Stimulated activated CD8-positive, alpha-beta memory T cell treated with anti-CD3 and anti-CD28 coated beads, Interleukin-15, amount 100 ng/mL, for 48 hours (primary cell): ENCODE measurements around the gene DOCK10.
"Not testable (repeated sequence)": the region's sequence is repeated elsewhere in the genome, so short reads cannot be mapped to it uniquely, and the experiment has no call there.

Experiments used
- DNase-seq, 2 donors: peaks; one replicate each; pipeline ENCODE4 v3.0.0-alpha.2; 2020; ENCODE audit warnings: low read depth in 2 of 2

The DOCK10 gene

DNA sequence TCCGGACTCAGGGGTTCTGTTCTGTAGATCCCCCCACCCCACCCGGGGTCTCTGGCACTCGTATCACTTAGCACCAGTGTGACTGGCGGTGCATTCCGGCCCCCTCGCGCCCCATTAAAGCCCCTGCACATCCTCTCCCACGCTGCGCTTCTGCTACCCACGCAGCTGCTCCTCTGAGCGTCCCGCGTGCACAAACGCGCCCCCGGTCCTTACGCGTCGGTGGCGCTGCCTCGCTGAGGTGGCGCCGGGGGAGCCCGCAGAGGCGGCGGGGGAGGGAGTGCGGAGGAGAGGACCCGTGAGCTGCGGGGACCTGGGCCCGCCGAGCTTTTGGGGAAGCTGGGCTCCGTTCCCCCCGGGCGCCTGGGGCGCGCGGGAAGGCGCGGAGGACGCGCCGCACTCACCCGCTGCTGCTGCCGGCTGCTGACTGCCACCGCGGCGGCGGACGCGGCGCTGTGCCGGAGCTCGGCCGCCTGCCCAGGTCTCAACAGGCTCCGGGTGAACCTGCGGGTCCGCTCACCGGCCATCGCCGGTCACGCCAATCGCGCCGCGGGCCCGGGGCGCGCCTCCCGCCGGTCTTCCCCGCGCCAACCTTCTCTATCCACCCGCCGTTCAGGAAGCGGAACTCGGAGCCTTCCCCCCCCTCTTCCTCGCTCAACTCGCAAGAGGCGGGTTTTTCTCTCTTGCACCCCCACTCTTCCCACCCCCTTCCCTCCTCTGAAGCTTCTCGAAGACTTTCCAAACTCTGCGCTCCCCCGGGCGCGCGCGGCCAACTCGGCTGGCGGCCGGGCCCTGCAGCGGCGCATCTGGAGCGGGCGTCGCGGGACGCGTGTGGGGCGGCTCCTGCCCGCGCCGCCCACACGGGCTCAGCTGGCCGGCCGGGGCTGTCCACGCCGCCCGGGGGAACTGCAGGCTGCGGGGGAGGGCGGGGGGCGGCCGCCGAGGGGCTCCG, at the start of gene DOCK10:
DOCK10 (minus strand) TSS at position 618 of the 949 bp plus-strand sequence; CDS start at position 524, 94 bp downstream.
- peak in 1 of 2 donors; percentile 35 for DNase-seq

DNA sequence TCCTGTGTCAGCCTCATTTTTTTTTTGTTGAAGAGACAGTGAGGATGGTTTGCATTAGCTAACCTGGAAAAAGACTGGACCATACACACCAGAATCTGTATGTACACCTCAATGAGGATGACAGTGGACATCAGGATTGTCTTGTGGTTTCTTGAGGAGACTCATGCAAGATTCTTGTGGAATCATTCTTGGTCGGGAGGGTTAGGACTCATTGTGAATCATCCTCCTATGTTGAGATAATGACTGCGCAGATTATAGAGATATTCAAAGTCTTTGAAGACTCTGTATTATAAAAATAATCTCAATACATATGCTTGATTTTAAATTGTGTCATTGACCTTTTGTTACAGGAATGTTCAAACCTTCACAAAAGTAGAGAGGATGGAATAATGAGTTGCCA, 49.1 kb upstream of the DOCK10 start:
- DNase-seq, result no peak

DNA sequence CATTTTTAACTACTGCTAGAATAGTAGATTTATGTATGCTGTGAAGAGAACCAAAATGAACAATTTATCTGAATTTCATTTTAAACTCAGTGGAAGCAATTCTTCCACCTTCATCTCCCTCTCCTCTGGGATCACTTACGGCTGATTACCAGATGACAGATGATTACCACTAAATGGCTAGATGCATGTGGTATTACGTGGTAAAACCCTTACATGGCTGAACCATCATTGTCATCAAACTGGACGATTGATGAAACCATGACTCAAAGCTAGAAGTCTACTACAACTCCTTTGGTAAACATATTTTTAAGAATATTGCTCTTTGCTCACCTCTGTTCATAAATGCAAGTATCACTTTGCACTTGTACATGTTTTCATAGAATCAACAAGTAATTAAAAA, 48.5 kb upstream of the DOCK10 start:
- DNase-seq, result no peak

DNA sequence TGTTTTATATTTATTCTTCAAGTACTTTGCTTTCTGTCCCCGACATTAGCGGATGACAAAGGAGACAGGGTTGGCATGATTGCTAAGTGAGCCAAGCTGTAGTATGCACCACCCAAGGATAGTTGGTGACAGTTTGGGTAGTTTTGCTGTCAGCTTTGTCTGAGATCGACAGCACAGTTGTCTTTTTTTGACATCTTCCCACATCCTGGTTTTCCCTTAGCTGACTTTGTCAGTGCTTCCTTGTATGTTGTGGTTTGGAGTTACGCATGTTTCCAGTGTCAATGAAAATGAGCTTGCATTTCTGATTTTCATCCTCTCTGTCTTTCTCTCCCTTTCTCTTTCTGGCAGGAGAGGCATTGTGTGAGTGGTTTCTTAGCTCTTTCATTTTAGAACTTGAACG, 44.6 kb upstream of the DOCK10 start:
- DNase-seq, result no peak

DNA sequence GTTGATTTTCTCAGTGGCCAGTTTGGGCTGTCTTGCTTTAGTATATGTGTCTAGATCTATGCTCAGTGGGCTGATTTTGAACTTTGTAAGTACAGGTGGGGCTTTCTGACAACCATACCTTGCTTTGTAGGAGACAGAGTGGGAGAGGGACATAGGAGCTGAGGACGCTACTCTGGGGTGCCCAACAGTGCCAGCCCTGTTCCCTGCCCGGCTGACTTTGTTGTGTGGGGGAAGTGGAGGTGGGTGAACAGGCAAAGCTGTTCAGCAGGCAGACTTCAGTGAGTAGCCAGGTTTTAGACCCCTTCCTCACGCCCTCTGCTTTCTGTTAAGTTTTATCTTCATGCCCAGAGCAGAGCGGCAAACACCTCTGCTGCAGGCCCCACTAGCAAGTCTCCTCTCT, 44.2 kb upstream of the DOCK10 start:
- no peak for DNase-seq

DNA sequence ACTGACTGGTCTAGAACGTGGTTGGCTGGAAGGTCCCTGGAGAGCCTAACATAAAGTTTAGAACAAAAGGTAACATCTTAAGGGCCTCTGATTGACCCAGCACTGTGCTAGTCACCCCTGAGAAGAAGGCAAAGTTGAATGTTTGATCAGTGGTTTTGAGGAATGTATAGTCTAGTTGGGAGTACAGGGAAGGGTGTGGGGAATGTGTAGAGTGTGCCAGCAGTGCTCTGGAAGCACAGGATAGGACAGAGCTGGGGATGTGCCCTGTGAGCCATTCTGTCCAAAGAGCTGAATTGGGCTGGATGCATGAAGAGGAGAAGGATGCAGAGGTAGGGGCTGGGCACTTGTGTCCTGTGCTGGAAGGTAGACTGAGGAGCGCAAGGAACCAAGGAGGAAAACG, 41.0 kb upstream of the DOCK10 start:
- DNase-seq, result no peak

DNA sequence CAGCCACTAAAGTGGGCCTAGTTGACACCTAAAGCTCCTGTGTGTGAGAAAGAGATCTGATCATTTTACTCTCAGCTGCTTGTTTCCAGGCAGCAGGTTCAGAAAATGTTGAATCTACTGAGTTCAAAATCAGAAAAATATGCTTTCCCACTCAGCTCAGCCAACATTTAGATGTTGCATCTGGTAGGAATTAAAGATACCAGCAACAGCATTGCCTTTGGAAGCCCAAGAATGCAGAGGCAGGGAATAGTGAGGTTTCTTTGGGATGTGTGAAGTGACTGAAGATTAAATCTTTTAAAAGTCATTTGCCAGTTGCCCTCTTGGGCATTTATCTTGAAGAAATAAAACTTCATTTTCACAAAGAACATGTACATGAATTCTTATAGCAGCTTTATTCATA, 33.9 kb upstream of the DOCK10 start:
- DNase-seq, result no peak

DNA sequence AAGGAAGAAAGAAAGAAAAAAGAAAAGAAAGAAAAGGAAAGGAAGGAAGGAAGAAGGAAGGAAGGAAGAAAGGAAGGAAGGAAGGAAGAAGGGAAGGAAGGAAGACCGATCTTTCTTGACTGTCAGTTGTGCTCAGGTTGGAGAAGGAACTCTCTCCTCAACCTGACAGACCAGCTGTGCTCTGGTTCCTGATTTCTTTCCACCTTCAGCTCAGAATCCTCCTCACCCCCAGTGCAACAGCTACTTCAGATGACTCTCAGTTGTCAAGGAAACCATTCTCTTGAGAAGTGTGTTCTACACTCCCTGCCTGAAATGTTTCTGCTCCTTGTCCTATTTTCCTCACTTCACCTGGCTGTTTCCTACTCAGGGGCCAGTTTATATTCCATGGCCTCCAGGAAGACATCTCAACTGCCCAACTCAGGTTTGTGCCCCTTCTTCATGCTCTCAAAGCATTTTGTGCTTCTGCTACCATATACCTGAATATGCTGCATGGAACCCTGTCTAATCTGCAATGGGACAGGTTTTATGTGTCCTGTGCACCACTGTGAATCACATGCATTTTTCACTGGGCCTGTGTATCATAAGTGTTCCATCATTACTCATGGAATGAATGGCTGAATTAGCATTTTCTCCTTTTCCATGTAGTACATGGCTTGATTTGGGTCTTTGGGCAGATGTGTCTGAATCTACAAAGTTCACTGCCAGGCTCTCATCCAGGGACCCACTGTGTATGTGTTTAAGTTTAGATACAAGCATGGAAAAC, 32.8 kb upstream of the DOCK10 start:
- no peak for DNase-seq

DNA sequence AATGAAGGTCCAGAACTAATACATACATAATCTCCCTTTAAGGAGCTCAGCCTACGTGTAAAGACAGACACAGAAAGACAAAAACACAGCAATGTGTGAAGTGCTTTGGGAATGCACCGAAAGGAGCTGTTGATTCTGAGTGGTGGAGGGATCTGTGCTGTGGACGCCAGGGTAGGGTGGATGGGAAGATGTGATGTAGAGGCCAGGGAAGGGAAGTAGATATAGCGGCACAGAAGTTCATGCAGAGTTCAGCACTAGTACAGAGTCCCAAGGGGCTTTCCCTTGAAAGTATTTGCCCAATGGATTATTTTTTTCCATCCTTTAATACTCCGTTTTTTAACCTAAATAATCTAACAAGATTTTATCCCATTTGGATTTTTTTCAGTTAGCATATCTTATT, 32.1 kb upstream of the DOCK10 start:
- DNase-seq, result no peak

DNA sequence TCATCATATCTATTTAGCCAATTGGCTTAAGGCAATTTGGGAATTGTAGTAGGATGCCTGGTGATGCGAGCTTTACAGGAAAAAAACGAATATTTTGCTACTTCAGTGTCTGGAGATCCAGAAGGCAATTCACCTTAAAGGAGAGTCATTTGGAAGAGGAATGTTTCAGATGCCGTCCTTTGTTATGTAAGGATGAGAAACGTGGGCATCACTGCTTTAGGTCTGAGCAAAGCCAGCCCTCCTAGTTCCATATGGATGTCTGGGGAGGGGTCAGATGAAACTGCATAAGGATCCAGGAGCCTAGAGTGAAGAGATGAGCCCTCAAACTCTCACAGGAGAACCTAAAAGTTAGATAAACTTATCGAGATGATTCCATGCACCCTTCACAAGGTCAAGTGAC, 30.9 kb upstream of the DOCK10 start:
- DNase-seq, result no peak

DNA sequence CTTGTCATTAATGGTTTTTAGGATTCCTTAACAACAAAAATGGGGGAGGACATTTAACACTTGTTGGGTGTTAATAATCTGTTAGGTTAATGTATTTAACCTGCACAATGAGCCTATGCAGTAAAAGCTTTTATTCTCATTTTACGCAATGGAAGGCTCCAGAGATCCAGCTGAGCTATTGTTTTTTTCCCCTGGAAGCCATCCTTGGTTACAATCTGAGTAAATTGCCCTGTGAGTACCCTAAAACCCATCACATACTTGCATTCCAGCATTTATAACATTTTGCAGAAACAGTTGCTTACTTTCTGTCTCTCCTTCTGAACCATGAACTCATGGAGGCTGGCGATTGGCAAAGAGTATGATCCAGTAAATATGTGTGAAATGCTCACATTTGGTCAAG, 30.2 kb upstream of the DOCK10 start:
- no peak for DNase-seq

DNA sequence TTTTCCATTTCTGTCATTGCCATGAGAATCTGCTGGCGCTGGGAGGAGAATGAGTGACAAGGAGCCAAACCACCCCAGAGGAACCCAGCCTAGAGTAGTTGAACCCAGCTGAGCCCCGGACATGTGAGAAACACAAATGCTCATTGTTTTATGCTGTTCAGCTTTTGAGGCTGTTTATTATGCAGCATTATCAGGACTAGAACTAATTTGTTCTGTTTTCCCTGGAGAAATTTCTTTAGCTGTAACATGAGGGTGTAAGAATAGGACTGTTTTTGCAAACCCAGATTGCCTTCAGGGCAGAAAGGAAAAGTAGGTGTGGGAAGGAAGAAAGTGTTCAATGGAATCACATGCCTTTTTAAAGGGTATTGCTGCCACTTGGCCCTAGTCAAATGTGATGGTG, 28.5 kb upstream of the DOCK10 start:
- DNase-seq, result no peak

DNA sequence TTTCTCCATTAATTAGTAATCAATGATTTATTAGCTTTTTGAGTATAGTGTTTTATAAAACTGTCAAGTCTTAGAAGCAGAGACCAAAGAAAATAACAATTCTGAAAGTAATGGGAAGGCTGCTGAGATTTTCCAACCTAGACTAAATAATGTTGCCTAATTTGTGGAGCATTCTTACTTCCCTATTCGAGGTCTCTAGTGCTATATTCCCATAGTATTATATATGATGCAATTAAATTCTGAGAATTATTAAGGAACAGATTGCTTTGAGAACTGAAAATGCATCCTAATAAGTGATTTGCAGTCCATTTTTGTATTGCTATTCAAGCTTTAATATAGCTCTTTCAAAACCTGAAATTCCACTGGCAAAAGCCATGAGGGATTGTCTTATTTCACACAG, 27.7 kb upstream of the DOCK10 start:
- DNase-seq, result no peak

DNA sequence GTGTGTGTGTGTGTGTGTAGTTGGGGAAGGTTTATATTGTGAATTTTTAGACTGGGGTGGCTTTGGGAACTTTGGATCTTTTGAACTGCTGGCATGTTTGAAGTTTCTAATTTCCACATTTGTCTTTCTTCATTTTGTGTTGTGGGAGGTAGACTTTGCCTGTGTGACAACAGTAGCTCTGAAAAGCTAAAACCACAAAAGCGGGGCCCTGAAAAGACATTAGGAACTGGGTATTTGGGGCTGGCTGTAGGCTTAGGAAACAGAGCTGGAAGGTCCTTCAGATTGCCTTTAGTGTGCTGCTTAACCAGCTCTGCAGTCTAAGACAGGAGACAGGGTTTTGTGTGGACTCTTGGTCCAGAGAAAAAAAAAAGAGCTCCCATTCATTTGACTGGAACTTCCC, 27.2 kb upstream of the DOCK10 start:
- no peak for DNase-seq

DNA sequence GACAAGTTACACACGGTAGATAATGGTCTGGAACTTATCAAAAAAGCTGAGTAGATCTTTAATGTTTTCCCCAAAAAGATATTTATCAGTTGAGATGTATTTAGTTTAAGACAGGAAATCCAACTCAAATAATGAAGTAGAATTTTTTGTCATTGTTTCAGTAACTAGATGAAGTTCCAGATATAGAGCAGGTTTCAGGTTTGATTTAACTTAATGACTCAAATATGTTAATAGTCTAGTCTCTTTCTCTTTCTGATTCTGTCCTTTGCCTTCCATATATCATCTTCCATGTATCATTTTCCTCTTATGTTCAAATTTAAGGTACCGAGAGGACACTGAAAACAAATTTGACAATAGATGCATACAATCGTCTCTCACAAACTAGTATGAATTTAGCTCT, 23.6 kb upstream of the DOCK10 start:
- DNase-seq, result no peak

DNA sequence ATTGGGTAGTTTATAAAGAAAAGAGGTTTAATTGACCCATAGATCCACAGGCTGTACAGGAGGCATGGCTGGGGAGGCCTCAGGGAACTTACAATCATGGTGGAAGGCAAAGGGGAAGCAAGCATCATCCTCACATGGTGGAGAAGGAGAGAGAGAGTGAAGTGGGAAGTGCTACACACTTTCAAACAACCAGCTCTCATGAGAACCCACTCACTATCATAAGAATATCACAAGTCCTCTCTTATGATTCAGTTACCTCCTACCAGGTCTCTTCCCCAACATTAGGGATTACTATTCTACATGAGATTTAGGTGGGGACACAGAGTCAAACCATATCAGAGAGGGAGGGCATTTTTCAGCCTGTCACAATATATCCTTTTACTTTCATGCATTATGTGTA, 22.7 kb upstream of the DOCK10 start:
- no peak for DNase-seq

DNA sequence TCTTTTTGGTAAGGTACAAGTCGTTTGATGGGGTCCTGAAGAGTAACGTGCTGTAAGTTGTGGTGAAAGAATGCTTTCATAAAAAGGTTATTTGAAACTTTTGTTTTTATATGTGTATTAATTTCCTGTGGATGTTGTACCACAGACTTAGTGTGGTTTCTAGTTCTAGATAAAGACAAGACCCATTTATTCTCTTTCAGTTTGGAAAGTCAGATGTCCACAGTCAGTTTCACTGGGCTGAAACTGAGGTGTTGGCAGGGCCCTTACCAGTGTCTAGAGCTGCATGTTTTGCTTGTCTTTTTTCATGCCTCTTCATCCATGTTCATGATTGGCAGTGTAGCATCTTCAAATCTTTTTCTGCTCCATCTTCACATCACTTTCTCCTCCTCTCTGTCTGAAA, 22.1 kb upstream of the DOCK10 start:
- no peak for DNase-seq

DNA sequence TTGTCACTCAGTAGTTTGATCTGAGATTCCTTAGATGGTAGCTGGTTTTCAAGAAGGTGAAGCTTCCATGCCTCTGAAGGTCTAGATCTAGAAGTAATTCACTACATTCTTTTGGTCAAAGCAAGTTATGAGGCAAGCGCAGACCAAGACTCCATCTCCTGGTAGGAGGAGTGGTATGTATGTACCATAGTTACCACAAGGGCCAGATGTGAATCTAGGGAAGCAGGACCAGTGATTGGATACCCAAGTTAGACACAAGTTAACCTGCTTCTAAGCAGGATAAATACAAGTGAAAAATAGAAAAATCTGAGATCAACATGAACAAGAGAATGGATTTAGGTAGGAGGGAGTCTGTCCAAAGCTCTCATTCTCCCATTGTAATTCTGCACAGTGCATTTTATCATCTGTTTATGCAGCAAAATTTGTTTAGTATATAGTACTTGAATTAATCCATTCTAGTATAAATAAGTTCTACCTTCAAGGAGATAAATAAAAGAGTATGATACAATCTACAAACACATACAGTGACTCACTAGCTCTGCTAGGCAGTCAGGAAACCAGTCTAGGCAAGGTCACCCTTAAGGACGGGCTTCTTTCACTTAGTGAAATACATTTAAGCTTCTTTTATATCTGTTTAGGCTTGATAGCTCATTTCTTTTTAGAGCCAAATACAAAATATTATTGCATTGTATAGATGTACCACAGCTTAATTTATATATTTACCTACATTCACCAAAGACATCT, 14.2 kb upstream of the DOCK10 start:
- no peak for DNase-seq

DNA sequence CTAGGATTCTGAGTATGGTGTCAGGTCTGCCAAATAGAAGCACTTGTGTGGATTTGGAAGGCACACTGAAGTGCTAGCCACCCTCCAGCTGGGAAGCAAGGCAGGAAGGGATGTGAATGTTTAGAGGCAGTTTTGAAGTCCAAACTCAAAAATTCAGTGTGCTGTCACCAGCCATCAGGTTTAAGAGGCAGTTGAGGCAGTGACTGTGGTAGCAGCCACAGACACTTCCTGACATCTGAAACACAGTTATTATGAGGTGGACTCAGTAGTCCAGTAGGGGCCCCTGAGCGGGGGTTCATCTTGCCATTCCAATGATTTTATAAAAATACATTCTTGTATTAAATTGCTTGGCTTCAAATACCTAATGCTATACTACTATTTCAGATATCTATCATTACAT, 13.4 kb upstream of the DOCK10 start:
- DNase-seq, result no peak

DNA sequence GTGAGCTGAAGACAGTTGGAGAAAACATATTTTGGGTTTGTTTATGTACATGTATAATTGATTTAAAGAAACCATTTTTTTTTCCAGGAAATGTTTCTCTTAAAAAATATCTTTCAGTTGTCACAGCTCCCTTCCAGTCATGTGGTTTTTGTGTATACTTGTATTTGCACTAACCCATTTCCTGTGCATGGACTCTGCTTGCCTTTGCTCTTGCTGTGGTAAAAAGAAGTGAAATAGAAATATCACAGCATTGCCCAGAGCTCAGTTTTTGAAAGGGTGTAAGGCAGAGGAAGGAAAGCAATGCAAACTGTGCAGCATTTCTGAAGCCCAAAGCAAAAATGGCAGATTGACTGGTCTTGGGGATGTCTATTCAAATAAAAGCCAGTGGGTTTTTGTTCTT, 10.4 kb upstream of the DOCK10 start:
- DNase-seq, result no peak

DNA sequence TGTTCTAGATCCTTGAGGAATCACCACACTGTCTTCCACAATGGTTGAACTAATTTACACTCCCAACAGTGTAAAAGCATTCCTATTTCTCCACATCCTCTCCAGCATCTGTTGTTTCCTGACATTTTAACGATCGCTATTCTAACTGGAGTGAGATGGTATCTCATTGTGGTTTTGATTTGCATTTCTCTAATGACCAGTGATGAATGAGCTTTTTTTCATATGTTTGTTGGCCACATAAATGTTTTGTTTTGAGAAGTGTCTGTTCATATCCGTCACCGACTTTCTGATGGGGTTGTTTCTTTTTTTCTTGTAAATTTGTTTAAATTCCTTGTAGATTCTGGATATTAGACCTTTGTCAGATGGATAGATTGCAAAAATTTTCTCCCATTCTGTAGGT, 5.2 kb upstream of the DOCK10 start:
- not testable (repeated sequence) for DNase-seq

DNA sequence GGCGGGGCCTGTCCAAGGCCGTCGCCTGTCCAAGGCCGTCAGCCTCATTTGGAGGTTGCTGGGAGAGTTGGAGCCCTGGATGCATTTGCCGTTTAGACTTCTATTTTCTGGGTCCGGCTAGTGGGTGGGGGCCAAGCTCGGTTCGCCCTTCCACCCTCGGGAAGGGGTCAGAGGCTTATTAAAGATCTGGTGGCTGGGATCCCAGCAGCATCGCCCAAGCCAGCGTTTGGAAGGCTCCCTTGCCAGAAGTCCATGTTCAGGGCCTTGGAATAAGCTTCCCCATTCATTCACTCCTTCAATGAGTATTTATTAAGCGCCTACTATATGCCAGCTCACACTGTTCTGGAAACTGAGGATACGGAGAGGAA, 516 bp upstream of the DOCK10 start:
- no peak for DNase-seq
